ENCODE results near the gene KRTAP1-1.
"Not testable (repeated sequence)": the region's sequence is repeated elsewhere in the genome, so short reads cannot be mapped to it uniquely, and the experiment has no call there.

KRTAP1-1 gene

GRCh38 chr17:41009936-41010335 lies 31.3 kb downstream of the KRTAP1-1 start:
- no peak for DNase-seq

- no peak for DNase-seq
These were observed 31.9 kb downstream of the KRTAP1-1 start for GRCh38 chr17:41009301-41009760.

GRCh38 chr17:41008811-41009210 lies 32.4 kb downstream of the KRTAP1-1 start, which contains the start of gene KRTAP3-1:
TSS of gene KRTAP3-1 (minus strand) at chr17:41009128. CDS start at chr17:41009074, 54 bp downstream.
- no peak for DNase-seq

- DNase-seq, result no peak
These were observed 36.9 kb downstream of the KRTAP1-1 start for GRCh38 chr17:41004397-41004796.

- DNase-seq, result no peak
These were observed 37.3 kb downstream of the KRTAP1-1 start for GRCh38 chr17:41003926-41004325.

GRCh38 chr17:41002814-41003213 lies 38.4 kb downstream of the KRTAP1-1 start:
- no peak for DNase-seq

- no peak for DNase-seq
These were observed 39.5 kb downstream of the KRTAP1-1 start for GRCh38 chr17:41001795-41002194.

- not testable (repeated sequence) for DNase-seq
These were observed 41.7 kb downstream of the KRTAP1-1 start, which contains the start of gene KRTAP3-2 for GRCh38 chr17:40999563-40999962. TSS of gene KRTAP3-2 (minus strand) at chr17:40999906. CDS start at chr17:40999853, 53 bp downstream.

GRCh38 chr17:40997361-40997760 lies 43.9 kb downstream of the KRTAP1-1 start:
- no peak for DNase-seq

- DNase-seq, result no peak
These were observed 44.4 kb downstream of the KRTAP1-1 start for GRCh38 chr17:40996829-40997228.

GRCh38 chr17:40995116-40995515 lies 46.1 kb downstream of the KRTAP1-1 start:
- DNase-seq, result no peak

GRCh38 chr17:40993839-40994238 lies 47.4 kb downstream of the KRTAP1-1 start, which contains the start of gene KRTAP3-3:
TSS of gene KRTAP3-3 (minus strand) at chr17:40994164. CDS start at chr17:40994097, 67 bp downstream.
- DNase-seq, result no peak

GRCh38 chr17:40993084-40993483 lies 48.2 kb downstream of the KRTAP1-1 start:
- no peak for DNase-seq

GRCh38 chr17:40992666-40993065 lies 48.6 kb downstream of the KRTAP1-1 start:
- no peak for DNase-seq

Data from 8988T (cell line).